Left lung (tissue), 10 donors: ENCODE results near the gene NR6A1. TPM values are rescaled to one million over a fixed set of nuclear protein-coding genes. Genes with fewer than 3 reads are reported as not detected.

Experiments used
- ATAC-seq: fragments of 200-7000 bp; cut with Tn5 transposase; one replicate; pipeline ENCODE4 v1.9.1; 2020; ENCODE audit warnings: moderate library complexity
- DNase-seq, 4 donors: peaks; one replicate each; pipeline ENCODE4 v3.0.0-alpha.2; 2013 to 2020
- H3K27ac ChIP-seq, 2 donors: fragments of 200-600 bp; sonication (generic) in 1 of 2; one replicate each; pipeline versions ENCODE4 v1.5.0 to v1.8.0; 2020 to 2021
- H3K27me3 ChIP-seq, 2 donors: fragments of 200-600 bp; sonication (generic) in 1 of 2; one replicate each; pipeline versions ENCODE4 v1.5.0 to v1.8.0; 2020 to 2021
- H3K36me3 ChIP-seq, 2 donors: fragments of 200-600 bp; sonication (generic) in 1 of 2; one replicate each; pipeline versions ENCODE4 v1.5.0 to v1.8.0; 2020 to 2021
- H3K4me1 ChIP-seq, 2 donors: fragments of 200-600 bp; one replicate each; pipeline ENCODE4 v1.8.0; 2021
- H3K4me3 ChIP-seq, 2 donors: fragments of 200-600 bp; sonication (generic) in 1 of 2; one replicate each; pipeline versions ENCODE4 v1.5.0 to v1.8.0; 2020 to 2021; ENCODE audit warnings: mild to moderate bottlenecking in 1 of 2
- H3K9me3 ChIP-seq, 2 donors: fragments of 200-600 bp; sonication (generic) in 1 of 2; one replicate each; pipeline versions ENCODE4 v1.5.0 to v1.8.0; 2020 to 2021
- CTCF ChIP-seq, 2 donors: fragments of 200-600 bp; sonication (generic) in 1 of 2; IDR thresholded peaks; one replicate each; pipeline versions ENCODE4 v1.5.0 to v1.8.0; 2021; ENCODE audit warnings: antibody characterized with exemption in 2 of 2
- intact Hi-C, 2 donors: fragments of 100-400 bp; cut with DNase I; formaldehyde crosslinking; loops; one replicate each; pipeline versions ENCODE4 v1.11.2 to v1.14.2; 2022
- polyA plus RNA-seq, 6 donors: library from polyadenylated mRNA; unstranded; fragments of 120-200 nt; gene quantifications; one replicate each; pipeline ENCODE4 v1.2.1, GENCODE V29; 2013; ENCODE audit not compliant: insufficient read length in 6 of 6
- total RNA-seq, 2 donors: library from RNA; stranded (reverse); fragmentation: NEBNext Ultra II Directional; extraction: Animal tissue kit (Norgen Biotek cat#: 25700); gene quantifications; one replicate each; pipeline ENCODE4 v1.2.1, GENCODE V29; 2021
- donor health status: DM: no; HTN: yes; CAD: no.
- donor health status: DM: no; HTN: no; CAD: no.

NR6A1 gene
- total and polyA plus RNA-seq, 8 donors, result 1.2 to 4.1 (median 1.7) TPM

GRCh38 chr9:124809211-124809610 is 38.1 kb upstream of the NR6A1 start:
- intact Hi-C loops, result no loop called here
- no peak for ATAC-seq

GRCh38 chr9:124808246-124808956 is 37.3 kb upstream of the NR6A1 start:
- no peak for ATAC-seq
- DNase-seq, result no peak
- no peaks in the 10 kb centered on the region for H3K4me1 ChIP-seq
- no peaks in the 10 kb centered on the region for H3K9me3 ChIP-seq
- H3K36me3 ChIP-seq, result no peaks in the 10 kb centered on the region
- H3K27ac ChIP-seq, result no peak overlapping the region
- H3K27me3 ChIP-seq, result no peaks in the 10 kb centered on the region
- no peak for TF ChIP-seq CTCF (IDR thresholded peaks at IDR 0.05)
- intact Hi-C loops, result no loop called here
- no peak overlapping the region for H3K4me3 ChIP-seq

More at GRCh38 chr9:124809211-124809610, 38.1 kb upstream of the NR6A1 start:
- no peaks in the 10 kb centered on the region for H3K36me3 ChIP-seq
- H3K27ac ChIP-seq, result no peak overlapping the region
- H3K4me1 ChIP-seq, result no peaks in the 10 kb centered on the region
- peak in 1 of 4 donors; percentile 4 for DNase-seq
- H3K9me3 ChIP-seq, result no peaks in the 10 kb centered on the region
- H3K4me3 ChIP-seq, result no peak overlapping the region
- TF ChIP-seq CTCF (IDR thresholded peaks at IDR 0.05), result no peak
- no peaks in the 10 kb centered on the region for H3K27me3 ChIP-seq

- peaks cover 3 to 13% of the 10 kb centered on the region in 2 donors for H3K4me1 ChIP-seq
- DNase-seq (peak in 2 of 4 donors; percentile 85 to 90), ATAC-seq (no peak)
- TF ChIP-seq CTCF (IDR thresholded peaks at IDR 0.05), result no peak
- H3K27ac ChIP-seq, result no peak overlapping the region
- no peaks in the 10 kb centered on the region for H3K36me3 ChIP-seq
- H3K4me3 ChIP-seq, result no peak overlapping the region
- H3K27me3 ChIP-seq, result no peaks in the 10 kb centered on the region
- intact Hi-C loops, result no loop called here
- H3K9me3 ChIP-seq, result no peaks in the 10 kb centered on the region
Observed at GRCh38 chr9:124805186-124805585, 34.1 kb upstream of the NR6A1 start.

GRCh38 chr9:124803911-124804310 is 32.8 kb upstream of the NR6A1 start:
- H3K4me1 ChIP-seq, result peaks cover 7 to 22% of the 10 kb centered on the region in 2 donors
- no peaks in the 10 kb centered on the region for H3K36me3 ChIP-seq
- no peak for TF ChIP-seq CTCF (IDR thresholded peaks at IDR 0.05)
- intact Hi-C loops, result no loop called here
- no peaks in the 10 kb centered on the region for H3K27me3 ChIP-seq
- H3K27ac ChIP-seq, result no peak overlapping the region
- no peaks in the 10 kb centered on the region for H3K9me3 ChIP-seq
- no peak overlapping the region for H3K4me3 ChIP-seq
- DNase-seq (peak in 1 of 4 donors; percentile 63), ATAC-seq (no peak)

GRCh38 chr9:124802426-124802825 is 31.3 kb upstream of the NR6A1 start:
- H3K27me3 ChIP-seq, result no peaks in the 10 kb centered on the region
- no peaks in the 10 kb centered on the region for H3K9me3 ChIP-seq
- no peak overlapping the region for H3K27ac ChIP-seq
- no peak for TF ChIP-seq CTCF (IDR thresholded peaks at IDR 0.05)
- ATAC-seq (no peak), DNase-seq (peak in 1 of 4 donors; percentile 71)
- no peak overlapping the region for H3K4me3 ChIP-seq
- intact Hi-C loops, result no loop called here
- H3K36me3 ChIP-seq, result no peaks in the 10 kb centered on the region
- peaks cover 7 to 26% of the 10 kb centered on the region in 2 donors for H3K4me1 ChIP-seq
